GM18867 (cell line): ENCODE results near the gene PSMB3.
"Not testable (repeated sequence)": the region's sequence is repeated elsewhere in the genome, so short reads cannot be mapped to it uniquely, and the experiment has no call there.

Source experiments
- ATAC-seq: cut with Tn5 transposase; IDR thresholded peaks from one replicate; pipeline ENCODE4 v1.9.1; 2021; ENCODE audit warnings: mild to moderate bottlenecking, moderate library complexity; ENCODE audit not compliant: unreplicated experiment

The PSMB3 gene

DNA sequence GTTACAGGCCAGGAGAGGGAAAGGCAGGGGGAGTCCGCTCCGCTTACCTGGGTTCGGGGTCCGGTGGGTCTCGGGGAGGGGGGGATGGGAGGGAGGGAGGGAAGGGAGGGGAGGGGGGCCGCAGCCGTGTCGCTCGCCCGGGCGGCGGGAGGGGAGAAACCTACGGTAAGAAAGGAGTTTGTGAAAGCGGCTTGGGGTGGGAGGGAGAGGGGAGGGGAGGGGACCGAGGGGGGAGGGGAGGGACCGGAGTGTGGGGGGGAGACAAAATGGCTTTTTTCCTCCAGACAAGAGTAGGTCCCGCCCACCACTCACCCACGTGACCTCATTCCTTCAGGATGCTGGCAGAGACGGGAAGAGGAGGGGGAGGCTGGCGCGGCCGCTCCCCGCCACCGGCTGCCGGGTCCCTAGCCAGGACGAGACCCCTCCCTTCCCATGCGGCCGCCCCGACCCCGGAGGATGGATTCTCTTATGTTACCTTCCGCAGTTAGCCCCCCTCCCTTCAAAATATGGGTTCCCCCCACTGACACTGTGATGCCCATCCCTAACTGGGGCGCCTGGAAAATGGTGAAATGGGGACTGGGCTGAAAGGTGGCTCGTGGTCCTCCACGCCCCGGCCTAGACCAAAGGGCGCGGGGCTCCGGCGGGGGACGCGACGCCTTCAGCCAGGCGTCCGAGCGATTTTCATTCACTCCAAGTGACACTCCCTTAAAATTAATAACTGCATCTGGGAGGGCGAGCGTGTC, 4.2 kb upstream of the PSMB3 start, which contains the start of gene PCGF2:
PCGF2 (minus strand) TSS at position 188 of the 743 bp plus-strand sequence. CDS start 7,934 bp downstream, outside the sequence.
- ATAC-seq, result no peak

DNA sequence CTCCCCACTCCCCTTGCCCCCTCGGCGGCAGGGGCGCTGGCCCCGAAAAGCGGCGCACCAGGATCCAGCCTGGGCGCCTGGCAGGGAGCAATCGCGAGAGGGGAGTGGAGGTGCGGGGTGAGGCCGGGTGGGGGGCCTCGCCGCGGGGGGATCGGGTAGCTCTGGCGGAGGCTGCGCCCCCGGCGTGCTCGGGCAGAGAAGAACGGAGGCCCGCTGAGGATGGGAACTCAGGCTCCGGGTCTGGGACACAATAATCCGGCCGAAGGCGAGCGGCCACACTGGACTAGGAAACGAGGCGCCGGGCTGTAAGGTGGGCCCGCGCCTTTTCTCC, 3.7 kb upstream of the PSMB3 start:
- no peak for ATAC-seq

DNA sequence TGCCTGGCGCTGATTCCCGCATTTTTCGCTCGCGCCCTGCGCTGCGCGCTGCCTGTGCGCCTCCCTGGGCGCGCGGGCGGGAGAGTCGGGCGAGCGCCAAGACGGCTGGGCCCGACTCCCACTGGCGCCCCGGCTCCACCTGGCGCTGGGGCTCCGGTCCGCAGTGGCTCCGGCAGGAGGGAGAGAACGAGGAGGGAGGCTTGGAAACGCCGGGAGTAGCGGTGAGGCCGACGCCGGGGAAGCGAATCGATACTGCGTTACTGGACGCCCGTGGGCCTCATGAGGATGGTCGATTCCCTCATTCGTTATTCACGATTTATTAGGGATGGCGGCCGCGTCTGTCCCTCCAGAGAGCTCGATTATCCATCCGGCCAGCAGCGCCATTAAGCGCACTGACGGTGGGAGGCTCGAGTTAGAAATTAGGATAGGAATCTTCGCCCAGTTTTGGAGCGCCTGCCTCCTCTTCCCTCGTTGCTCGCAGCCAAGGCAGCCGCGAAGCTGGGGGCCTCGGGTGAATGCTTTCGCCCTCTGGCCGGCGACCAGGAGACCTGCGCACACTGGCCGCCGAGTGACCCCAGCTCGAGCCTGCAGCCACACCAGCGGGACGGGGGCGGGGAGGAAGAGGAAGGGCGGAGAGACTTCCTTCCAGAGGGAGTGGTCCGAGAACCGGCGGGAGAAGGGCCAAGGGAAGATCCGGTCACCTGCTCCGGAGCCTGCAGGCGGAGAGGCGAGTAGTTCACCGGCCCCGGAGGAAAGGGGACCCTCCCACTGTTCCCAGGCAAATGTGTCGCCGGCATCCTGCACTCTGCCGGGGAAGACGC, 3.1 kb upstream of the PSMB3 start:
- no peak for ATAC-seq

DNA sequence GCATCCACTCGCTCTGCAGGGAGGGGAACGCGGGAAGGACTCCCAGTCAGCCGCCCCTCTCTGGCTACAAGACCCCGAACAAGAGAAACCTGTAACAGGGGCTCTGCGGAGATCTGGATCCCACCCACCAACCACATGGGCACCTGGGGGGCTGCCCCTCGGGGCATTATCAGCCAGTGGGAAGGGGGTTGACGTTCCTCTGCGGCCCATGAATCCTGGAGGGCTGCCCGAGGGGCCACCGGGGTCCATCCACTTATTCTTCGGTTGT, 2.6 kb upstream of the PSMB3 start:
- no peak for ATAC-seq

DNA sequence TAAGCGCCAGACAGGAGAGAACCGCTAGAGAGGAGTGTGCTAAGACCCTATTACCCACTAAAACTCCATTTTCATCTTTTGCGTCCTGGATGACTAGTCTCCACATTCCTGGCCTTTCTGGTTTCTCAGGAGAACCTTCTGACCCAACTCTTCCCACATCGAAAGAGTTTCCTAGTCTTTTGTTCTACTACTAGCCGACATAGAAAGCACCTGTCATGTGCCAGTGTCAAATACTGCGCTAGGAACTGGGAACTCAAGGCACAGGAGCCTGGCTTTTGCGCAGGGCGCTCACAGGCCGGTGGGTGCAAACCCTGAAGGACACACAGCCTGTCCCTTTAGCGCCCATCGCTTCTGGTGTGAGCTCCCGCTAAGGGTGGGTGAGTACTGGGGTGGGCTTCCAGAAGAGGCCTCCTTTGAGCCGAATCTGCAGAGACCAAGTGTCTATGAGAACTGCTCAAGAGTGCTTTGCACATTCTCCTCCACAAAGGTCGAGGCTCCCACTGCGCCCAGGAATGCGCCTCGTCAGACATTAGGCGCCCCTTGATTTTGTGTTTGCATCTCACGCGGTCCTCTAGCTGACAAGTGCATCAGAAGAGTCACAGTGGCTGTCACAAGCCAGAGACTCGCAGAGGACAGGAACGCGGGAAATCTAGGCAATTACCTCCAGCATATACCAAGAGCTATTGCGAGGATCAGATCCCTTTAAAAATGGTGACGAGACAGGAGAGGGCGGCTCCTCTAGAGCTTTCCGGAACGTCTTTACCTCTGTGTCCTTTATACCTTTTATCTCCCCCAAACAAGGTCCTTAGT, 2.0 kb upstream of the PSMB3 start:
- no peak for ATAC-seq

DNA sequence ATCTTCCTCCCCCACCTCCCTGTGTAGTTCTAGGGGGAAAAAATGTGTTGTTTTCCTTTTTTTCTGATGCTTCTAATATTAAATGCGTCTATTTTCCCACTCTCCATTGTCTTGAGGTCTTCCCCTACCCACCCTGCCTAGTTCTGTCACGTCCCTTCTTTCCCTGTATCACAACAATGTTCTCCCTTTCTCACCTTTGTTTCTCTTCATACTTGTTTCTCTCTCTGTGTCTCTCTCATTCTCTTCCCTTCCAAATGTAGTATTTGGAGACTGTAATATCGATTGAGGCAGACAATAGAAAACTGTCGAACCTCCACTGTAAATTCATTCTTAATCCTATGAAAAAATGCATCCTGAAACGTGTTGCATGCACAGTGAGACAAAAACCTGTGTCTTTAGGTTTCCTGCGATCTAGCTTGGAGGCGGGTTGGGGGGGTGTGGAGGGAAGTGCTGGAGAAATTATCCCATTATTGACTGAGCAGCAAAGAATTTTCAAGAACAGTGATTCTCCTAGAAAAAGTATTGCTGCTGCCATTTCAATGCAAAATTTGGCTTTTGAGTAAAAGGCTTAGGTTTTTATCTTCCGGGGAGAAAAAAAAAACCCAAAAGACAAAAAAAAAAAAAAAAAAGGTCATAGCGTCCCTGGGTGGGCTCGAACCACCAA, 1.3 kb upstream of the PSMB3 start:
- no peak for ATAC-seq

DNA sequence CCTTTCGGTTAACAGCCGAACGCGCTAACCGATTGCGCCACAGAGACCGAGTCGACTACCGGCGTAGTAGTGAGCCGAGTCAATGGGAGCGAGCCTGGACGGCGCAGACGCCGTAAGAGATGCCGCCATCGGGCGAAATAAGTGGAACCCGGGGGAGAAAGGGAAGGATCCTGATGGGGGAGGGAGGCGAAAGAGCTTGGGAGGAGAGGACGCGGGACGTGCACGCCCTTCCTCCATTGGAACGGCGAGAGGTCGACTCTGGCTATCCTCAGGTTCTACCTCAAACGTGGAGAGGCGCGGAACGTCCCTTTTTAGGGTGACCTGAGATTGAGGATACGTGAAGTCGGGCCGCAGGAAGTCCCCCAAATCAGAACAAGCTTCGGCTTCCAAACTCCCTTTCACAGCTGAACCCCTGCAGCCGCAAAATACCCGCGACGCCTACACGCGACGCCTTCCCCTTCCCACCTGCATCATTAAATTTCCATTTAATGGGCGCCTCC, 683 bp upstream of the PSMB3 start:
- peak; percentile 23 for ATAC-seq

DNA sequence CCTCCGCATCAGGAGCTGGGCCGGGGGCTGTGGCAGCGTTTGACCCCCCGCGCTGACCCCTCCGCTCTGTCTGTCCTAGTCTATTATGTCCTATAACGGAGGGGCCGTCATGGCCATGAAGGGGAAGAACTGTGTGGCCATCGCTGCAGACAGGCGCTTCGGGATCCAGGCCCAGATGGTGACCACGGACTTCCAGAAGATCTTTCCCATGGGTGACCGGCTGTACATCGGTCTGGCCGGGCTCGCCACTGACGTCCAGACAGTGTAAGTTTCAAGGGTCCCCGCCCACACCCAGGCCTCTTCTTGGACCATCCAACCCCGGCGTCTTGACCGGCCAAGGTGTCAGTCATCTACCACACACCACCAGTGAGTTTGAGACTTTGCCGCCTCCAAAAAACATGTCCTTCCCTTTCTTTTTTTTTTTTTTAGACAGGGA, 548 bp downstream of the PSMB3 start:
- ATAC-seq, result no peak

DNA sequence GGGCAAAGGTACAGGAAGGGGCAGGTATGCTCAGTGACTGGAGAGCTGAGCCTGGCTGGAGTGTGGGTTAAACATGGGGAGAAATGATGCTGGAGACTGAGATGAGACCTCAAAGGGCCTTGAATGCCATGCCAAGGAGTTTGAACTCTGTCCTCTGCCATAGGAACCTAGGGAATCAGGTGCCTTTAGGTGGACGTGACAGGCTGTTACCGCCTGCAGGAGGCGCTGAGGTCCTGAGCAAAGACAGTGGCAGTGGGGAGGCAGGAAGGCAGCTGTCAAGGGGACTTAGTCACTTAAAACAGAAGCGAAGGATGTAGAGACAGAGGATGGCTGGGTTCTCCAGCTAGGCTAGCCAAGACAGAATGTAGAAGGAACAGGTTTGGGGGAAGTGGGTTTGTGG, 9.1 kb downstream of the PSMB3 start:
- ATAC-seq, result no peak

DNA sequence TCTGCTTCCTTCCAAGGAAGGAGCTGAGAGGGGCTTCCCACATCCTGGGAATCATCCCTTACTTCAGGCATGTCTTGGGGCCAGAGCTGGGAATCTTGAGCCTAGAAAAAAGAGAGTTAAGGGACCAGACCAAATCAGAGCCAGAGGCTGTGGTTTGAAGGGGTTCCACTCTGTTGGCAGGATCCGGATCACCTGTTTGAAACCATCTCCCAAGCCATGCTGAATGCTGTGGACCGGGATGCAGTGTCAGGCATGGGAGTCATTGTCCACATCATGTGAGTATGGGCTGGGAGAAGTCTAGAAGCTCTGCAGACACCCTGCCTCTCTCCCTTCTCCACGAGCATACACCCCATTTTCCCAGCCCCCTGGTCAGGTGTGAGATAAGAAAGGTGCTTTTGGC, 9.7 kb downstream of the PSMB3 start:
- no peak for ATAC-seq

DNA sequence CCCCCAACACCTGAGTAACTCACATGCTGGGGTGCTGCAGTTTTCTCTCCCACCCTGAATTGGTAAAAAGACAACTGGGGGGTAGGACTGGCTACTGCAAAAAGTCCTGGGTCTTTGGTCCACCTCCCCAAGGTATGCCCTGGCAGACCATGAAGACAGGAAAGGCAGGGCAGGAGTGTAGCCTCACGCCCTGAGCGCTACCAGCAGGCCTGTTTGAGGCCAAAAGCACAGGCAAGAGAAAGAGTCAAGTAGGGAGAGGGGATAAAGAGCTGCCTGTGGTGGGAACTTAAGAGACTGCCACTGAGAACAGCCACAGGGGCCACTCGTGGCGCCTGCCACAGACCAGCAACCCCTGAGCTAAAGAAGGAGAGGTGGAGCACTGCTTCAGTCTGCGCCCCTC, 13.8 kb downstream of the PSMB3 start:
- ATAC-seq, result no peak

DNA sequence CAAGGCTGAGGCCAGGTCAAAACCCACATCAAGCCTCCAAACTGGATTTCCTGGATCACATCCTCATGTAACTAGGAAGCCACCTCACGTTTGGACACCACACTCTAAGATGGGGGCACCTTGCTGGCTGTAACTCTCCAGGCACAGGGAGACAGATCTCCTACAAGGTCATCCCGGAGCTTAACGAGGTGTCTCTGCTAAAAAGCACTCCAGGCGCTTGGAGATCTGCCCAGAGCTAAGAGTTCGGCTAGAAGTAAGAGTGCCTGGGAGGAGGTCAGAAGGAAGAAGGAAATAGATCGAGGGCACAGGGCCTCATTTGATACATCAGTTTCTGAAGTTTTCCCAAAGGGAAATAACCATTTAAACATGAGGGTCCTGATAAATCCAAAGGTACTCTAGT, 15.9 kb downstream of the PSMB3 start:
- ATAC-seq, result no peak

DNA sequence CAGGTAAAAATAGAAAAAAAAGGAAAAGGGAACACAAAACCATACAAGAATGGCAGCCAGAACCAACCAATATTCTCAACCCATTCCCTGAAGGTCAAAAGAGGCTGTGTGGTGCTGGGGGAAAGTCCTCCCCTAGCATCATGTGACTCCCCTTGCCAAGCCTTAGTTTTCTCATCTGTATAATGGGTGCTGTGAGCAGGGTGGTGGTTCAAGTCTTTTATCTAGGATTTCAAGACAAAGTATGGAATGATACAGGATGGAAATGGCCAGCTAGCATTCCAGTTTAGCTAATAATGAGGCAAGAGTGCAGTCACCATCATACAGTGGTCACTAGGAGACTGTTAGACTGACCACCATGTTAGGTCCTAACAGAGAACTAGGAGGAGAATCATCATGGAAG, 20.7 kb downstream of the PSMB3 start:
- no peak for ATAC-seq

DNA sequence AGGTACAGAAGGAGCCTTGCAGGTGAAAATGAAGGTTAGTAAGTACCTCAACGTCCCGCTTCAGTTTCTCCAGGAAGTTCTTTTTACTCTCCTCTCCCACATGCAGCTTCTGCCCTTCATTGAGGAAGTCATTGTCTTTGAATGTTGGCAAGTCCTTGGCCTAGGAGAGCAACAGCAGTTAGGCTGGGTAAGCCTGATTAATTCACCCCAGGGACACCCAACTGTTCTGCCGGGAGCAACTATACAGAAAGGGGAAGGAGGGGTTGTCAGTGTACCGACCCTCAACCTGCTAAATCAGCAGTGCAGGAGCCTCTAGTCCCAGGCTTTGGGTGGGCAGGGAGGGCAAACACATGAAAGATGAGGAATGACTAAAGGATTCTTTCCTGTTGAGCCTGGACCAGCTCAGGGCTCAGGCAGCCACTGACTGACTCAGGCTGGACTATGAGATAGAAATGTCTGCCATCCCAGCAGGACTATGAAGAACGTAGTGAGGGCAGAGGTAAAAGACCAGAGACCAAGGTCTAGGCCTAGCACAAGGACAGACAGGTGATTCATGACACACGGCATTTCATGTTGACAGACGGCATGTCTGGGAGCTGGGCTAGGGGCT, 25.2 kb downstream of the PSMB3 start:
- ATAC-seq, result no peak

DNA sequence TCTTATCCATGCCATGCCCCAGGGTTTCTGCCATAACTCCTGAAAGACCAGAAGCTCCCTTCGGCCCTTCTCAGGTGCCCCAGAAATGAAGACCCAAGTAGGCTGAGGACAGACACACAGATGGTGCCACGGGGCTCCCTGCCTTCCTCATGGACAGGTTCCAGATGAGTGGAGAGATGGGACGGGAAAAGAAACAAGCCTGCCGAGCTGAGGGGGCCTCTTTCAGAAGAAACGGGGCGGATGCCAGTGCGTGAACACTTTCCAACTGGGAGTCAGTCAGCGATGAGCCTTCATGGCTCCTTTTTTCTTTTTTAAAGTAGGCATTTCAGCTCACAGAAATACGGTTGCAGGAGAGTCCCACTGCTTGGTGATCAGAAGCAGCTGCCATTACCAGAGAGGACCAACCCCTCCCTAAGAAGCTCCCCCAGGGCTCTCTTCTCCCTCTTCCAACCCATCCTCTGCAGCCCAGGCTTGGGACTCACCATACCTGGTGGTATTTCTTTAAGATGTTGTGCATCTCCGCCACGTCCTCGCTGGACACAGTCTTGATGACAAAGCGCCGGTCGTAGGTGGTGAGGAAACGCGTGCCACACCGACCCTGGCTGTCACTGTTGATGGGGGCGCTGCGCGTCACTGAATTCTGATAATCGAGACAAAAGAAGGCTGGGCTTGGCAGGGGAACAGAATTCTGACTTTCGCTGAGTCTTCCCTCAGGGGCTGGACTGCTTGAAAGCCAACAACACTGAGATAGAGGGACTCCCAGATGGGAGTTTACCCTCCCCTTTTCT, 27.6 kb downstream of the PSMB3 start:
- no peak for ATAC-seq

DNA sequence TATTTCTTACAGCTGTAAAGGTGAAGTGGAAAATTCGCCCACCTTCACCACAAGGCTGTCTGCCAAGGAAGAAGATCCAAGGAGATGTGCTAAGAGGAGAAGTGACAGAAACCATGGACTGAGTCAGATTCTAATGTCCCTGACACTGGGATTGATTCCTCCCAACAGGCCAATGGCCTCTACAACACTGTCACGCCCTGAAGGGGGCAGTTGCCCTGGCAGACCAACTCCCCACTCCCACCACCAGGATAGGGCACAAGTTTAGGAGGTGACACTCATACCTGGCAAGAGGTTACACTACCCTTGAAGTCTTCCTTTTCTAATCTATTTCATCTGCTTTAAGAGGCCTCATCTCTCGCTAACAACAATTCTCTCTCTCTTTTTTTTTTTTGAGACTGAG, 30.7 kb downstream of the PSMB3 start:
- ATAC-seq, result no peak

DNA sequence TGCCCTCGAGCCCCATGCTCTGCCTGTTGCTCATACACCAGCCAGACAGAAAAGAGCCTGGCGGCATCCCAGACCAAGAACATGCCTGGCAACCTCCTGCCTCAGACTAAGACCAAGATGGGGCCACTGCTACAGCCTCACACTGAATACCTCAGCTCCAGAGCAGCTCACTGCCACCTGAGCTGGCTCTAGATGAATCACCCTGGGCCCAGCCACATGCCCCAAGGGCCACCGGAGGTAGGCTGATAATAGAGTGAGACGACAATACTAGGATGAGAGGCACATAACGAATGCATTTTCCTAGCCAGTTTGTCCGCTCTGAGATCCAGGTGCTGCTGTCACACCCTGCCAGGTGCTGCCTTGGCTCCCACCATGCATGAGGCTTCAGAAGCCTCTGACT, 33.8 kb downstream of the PSMB3 start:
- no peak for ATAC-seq

DNA sequence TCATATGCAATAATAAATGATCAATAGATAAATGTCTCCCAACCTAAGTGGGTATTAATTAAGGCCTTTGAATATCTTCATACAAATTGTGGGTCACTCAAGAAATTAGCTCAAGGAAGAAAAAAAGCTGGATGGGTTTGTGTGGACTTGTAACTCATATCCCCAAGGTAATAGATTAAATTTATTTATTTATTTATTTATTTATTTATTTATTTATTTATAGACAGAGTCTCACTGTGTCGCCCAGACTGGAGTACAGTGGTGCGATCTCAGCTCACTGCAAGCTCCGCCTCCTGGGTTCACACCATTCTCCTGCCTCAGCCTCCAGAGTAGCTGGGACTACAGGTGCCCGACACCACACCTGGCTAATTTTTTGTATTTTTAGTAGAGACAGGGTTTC, 35.5 kb downstream of the PSMB3 start:
- ATAC-seq, result not testable (repeated sequence)

DNA sequence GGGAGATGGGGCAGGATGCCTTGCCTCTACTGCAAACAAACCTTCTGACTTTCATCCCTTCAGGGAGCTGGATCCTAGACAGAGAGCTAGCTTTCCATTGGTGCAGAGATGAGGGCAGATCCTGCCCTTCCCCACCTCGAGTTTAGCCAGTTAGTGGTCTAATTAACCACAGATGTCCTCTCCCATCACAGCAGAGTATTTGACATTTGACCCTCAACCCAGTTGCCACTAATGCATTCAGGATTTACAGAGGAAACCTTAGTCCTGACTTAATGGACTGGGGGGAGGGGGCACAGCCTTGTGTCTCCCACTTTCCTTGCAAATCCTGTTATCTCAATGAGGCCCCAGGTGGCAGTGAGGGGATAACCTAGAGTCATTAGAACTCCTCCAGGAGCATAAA, 36.6 kb downstream of the PSMB3 start:
- ATAC-seq, result no peak

DNA sequence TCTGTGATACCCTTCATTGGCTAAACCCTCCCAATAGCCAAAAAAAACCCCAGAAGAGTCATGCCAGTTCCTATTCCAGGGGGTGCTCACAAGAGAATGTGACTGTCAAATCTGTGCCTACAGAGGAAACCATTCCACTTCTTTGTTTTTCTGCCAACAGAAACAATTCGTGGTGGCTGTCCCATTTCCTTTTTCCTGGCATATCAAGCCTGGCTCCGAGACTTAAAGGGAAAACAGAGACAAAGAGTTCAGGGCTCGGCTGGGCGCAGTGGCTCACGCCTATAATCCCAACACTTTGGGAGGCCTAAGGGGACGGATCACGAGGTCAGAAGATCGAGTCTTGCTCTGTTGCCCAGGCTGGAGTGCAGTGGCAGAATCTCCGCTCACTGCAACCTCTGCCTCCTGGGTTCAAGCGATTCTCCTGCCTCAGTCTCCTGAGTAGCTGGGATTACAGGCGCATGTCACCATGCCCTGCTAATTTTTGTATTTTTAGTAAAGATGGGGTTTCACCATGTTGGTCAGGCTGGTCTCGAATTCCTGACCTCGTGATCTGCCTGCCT, 37.7 kb downstream of the PSMB3 start:
- not testable (repeated sequence) for ATAC-seq
